K562 (cell line): ENCODE data around the gene C19orf67. TPM values are rescaled to one million over a fixed set of nuclear protein-coding genes. Genes with fewer than 3 reads are reported as not detected.
A peak's percentile ranks its signal among the peaks of the same experiment; 100 is the strongest.

Experiments used
- NCOR1 ChIP-seq: fragments of 450-650 bp; IDR thresholded peaks from 2 replicates; pipeline ENCODE4 v1.6.1; 2016; ENCODE audit warnings: mild to moderate bottlenecking, moderate library complexity
- XRCC5 ChIP-seq: fragments of 200-400 bp; formaldehyde crosslinking; IDR thresholded peaks from 2 replicates; pipeline ENCODE4 v1.6.1; 2017; ENCODE audit warnings: low read depth, mild to moderate bottlenecking, low read length
- ZBTB40 ChIP-seq, 2 experiments: fragments of 450-650 bp in 1 of 2; sonication (generic) in 1 of 2; formaldehyde crosslinking in 1 of 2; IDR thresholded peaks; 2 replicates each; pipeline versions ENCODE4 v1.7.1 to v1.9.0; 2016 to 2022; ENCODE audit warnings: inconsistent platforms in 1 of 2, mild to moderate bottlenecking in 1 of 2, missing genetic modification reagents in 1 of 2
- ZNF592 ChIP-seq: fragments of 450-650 bp; IDR thresholded peaks from 2 replicates; pipeline ENCODE4 v1.6.1; 2017; ENCODE audit warnings: antibody characterized with exemption, mild to moderate bottlenecking
- polyA plus RNA-seq, 8 experiments: library from polyadenylated mRNA; depleted of rRNA in 4 of 8; stranded (reverse) in 5 of 8; unstranded in 3 of 8; fragments of >200 nt; fragmentation: Nextera tagmentation in 2 of 8; fragmentation: Illumina TruSeq in 1 of 8; extraction: Ambion mirVana in 2 of 8; extraction: Trizol in 1 of 8; gene quantifications; 2 replicates each; pipeline versions ENCODE4 v1.2.1 to v1.2.3, GENCODE V29; 2011 to 2014; ENCODE audit warnings: inconsistent platforms in 1 of 8, missing spikeins in 1 of 8
- total RNA-seq, 7 experiments: library from RNA; depleted of rRNA in 6 of 7; stranded (reverse); fragments of >200 nt in 6 of 7; fragmentation: Illumina TruSeq in 2 of 7; extraction: Trizol in 2 of 7; gene quantifications; 2 replicates each; pipeline versions ENCODE4 v1.2.1 to v1.2.3, GENCODE V29; 2011 to 2021; ENCODE audit warnings: low replicate concordance in 1 of 7

C19orf67 gene
- total and polyA plus RNA-seq, 9 of the 15 experiments (the other 6 are each of a cell fraction or from before 2014, with no cell fraction given): 0.29 to 1.8 (median 0.51) TPM; not detected in 3

DNA sequence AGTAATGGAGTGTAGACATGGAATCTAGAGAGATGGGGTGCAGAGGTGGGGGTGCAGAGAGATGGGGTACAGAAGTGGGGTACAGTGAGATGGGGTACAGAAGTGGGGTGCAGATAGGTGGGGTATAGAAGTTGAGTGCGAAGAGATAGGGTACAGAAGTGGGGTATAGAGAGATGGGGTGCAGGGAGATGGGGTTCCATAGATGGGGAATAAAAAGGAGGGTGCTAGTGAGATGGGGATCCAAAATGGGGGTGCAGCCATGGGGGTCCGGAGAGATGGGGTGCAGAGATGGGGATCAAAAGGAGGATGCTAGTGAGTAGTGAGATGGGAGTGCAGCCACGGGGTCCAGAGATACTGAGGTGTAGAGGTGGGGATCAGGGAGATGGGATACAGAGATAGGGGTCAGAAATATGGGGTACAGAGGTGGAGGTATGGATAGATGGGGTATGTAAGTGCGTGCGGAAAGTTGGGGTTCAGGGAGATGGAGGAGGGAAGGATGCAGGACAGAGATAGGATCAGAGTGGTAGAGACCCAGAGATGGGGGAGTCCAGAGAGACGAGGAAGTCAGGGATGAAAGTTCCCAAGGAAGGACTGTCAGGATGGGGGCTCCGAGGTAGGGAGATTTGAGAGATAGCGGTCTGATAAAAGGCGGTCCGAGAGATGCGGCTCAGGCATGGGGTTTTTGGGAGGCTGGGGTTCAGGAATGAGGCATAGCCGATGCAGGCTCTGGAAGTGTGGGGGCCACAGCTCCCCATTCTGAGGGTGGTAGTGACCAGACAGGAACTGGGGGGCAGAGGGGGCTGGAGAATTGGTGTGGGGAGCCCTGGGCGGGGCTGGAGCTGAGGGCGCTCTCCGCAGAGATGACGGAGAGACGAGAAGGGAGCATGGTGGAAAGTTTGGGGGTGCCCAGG lies 27.1 kb downstream of the C19orf67 start (continued):
- no peak for TF ChIP-seq ZNF592
- no peak for TF ChIP-seq XRCC5
- TF ChIP-seq NCOR1: peak; percentile 62
- TF ChIP-seq ZBTB40 (IDR thresholded peaks at IDR 0.05): 0 out of 2 replicates have a peak, but pooled peaks have one; percentile 27
- TF ChIP-seq ZBTB40 (CRISPR knock-in tag; IDR thresholded peaks at IDR 0.05): no peak
